Subcutaneous abdominal adipose tissue (tissue), 5 donors: ENCODE results near the gene AP1S3.

ENCODE experiments used
- H3K27ac ChIP-seq: one replicate; pipeline ENCODE4 v1.7.0; 2013; ENCODE audit warnings: low read depth, mild to moderate bottlenecking, inconsistent platforms, low read length, moderate library complexity
- H3K27me3 ChIP-seq, 5 donors: one replicate each; pipeline ENCODE4 v1.7.0; 2013; ENCODE audit warnings: low read length in 5 of 5, inconsistent platforms in 1 of 5; ENCODE audit not compliant: control insufficient read depth in 5 of 5, insufficient read depth in 4 of 5
- H3K36me3 ChIP-seq, 5 donors: one replicate each; pipeline ENCODE4 v1.7.0; 2013; ENCODE audit warnings: low read length in 5 of 5; ENCODE audit not compliant: control insufficient read depth in 5 of 5, insufficient read depth in 5 of 5
- H3K4me1 ChIP-seq, 5 donors: one replicate each; pipeline ENCODE4 v1.7.0; 2013; ENCODE audit warnings: low read length in 5 of 5, mild to moderate bottlenecking in 3 of 5, moderate library complexity in 1 of 5; ENCODE audit not compliant: control insufficient read depth in 5 of 5, insufficient read depth in 5 of 5
- H3K4me3 ChIP-seq, 5 donors: one replicate each; pipeline ENCODE4 v1.7.0; 2013; ENCODE audit warnings: low read length in 5 of 5, low read depth in 1 of 5
- H3K9ac ChIP-seq, 5 donors: one replicate each; pipeline ENCODE4 v1.7.0; 2013; ENCODE audit warnings: low read length in 5 of 5, mild to moderate bottlenecking in 4 of 5, moderate library complexity in 3 of 5
- H3K9me3 ChIP-seq, 5 donors: one replicate each; pipeline ENCODE4 v1.7.0; 2013; ENCODE audit warnings: low read length in 5 of 5; ENCODE audit not compliant: control insufficient read depth in 5 of 5
- donor health status: healthy.
- donor health status: healthy.
- donor health status: healthy.
- donor health status: healthy.
- donor health status: healthy.

AP1S3 gene

DNA sequence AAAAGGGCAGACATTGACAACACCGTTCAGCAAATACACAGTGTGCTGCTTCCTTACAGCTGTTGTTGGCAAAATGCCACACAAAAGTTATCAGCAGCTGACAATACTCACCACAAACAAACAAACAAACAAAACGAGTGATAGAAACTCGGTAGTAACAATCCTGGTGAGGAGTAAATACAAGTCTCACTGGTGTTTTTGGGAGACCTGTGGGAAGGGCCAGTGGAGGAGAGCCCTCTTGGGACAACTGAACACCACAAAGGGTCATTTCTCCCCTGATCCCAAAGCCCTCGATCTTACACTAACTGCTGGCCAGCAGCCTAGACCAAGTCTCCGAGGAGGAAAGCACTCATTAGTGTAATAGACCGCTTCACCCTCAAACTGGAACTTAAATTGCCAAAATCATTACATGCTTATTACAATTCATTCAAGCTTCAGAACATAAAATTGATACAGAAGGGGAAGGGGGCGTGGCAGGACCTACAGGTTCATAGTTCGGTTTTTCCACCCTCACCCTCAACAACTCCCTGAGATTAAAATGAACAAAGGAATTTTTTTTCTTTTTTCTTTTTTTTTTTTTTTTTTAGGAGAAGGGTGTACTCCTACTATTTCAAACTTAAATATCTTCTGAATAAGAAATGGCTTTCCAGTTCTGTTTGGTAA, 5.0 kb downstream of the AP1S3 start:
- Histone ChIP-seq H3K27me3 (no peaks in the 10 kb centered on the region), H3K27ac (no peak overlapping the region), H3K9ac (no peak overlapping the region), H3K9me3 (no peaks in the 10 kb centered on the region), H3K4me3 (no peak overlapping the region), H3K4me1 (peaks cover 2 to 20% (median 14%) of the 10 kb centered on the region in 5 donors), H3K36me3 (no peaks in the 10 kb centered on the region)

GRCh38 chr2:223829128-223829527, 8.3 kb downstream of the AP1S3 start:
- Histone ChIP-seq H3K4me3 (no peak overlapping the region), H3K36me3 (no peaks in the 10 kb centered on the region), H3K9me3 (no peaks in the 10 kb centered on the region), H3K27me3 (no peaks in the 10 kb centered on the region), H3K27ac (no peak overlapping the region), H3K4me1 (peaks cover 0 to 6% (median 3%) of the 10 kb centered on the region in 5 donors), H3K9ac (no peak overlapping the region)

- Histone ChIP-seq H3K36me3 (no peaks in the 10 kb centered on the region), H3K27ac (no peak overlapping the region), H3K27me3 (no peaks in the 10 kb centered on the region)
These were observed 9.1 kb downstream of the AP1S3 start for GRCh38 chr2:223828314-223828713.

DNA sequence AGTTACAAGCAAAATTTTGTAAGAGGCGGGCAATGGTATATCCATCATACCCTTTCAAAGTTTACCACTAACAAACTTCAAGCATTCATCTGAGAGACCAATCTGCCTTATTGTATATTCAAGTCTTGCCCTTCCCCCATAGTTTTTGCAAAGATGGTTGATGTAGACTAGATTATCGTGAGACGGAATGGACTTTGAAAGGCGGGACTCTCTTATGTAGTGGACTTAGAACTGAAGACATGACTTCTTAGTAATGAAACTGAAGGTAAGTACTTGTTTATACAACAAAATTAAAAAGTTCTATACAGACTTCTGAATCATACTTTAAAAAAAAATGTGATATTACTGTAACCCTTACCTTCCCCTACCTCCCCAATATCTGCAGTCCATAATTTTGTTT, 10.4 kb downstream of the AP1S3 start:
- no peaks in the 10 kb centered on the region for H3K9me3 ChIP-seq
- H3K27me3 ChIP-seq: no peaks in the 10 kb centered on the region
- no peak overlapping the region for H3K27ac ChIP-seq
- H3K9ac ChIP-seq: no peak overlapping the region
- H3K36me3 ChIP-seq: no peaks in the 10 kb centered on the region
- no peak overlapping the region for H3K4me3 ChIP-seq
- peaks cover 0 to under 1% (median 0%) of the 10 kb centered on the region in 5 donors for H3K4me1 ChIP-seq

More at GRCh38 chr2:223828314-223828713, 9.1 kb downstream of the AP1S3 start:
- no peaks in the 10 kb centered on the region for H3K9me3 ChIP-seq
- H3K4me1 ChIP-seq: peaks cover 0 to 6% (median 3%) of the 10 kb centered on the region in 5 donors
- H3K9ac ChIP-seq: no peak overlapping the region
- no peak overlapping the region for H3K4me3 ChIP-seq

GRCh38 chr2:223824301-223824700, 13.1 kb downstream of the AP1S3 start:
- Histone ChIP-seq H3K4me3 (no peak overlapping the region), H3K36me3 (no peaks in the 10 kb centered on the region), H3K27ac (no peak overlapping the region), H3K9ac (no peak overlapping the region), H3K27me3 (no peaks in the 10 kb centered on the region), H3K4me1 (no peaks in the 10 kb centered on the region), H3K9me3 (no peaks in the 10 kb centered on the region)

DNA sequence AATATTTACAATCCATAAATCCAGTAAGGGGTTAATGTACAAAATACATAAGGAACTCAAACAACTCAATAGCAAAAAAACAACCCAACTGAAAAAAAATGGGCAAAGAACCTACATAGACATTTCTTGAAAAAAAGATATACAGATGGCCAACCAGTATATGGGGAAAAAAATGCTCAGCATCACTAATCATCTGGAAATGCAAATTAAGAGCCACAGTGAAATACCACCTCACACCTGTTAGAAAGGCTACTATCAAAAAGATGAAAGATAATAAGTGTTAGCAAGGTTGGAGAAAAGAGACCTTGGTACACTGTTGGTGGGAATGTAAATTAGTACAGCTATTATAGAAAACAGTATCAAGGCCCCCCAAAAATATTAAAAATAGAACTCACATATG, 14.6 kb downstream of the AP1S3 start:
- no peaks in the 10 kb centered on the region for H3K27me3 ChIP-seq
- no peaks in the 10 kb centered on the region for H3K4me1 ChIP-seq
- no peaks in the 10 kb centered on the region for H3K36me3 ChIP-seq
- no peaks in the 10 kb centered on the region for H3K9me3 ChIP-seq
- H3K9ac ChIP-seq: no peak overlapping the region
- no peak overlapping the region for H3K27ac ChIP-seq
- no peak overlapping the region for H3K4me3 ChIP-seq

- H3K27me3 ChIP-seq: no peaks in the 10 kb centered on the region
- H3K9me3 ChIP-seq: no peaks in the 10 kb centered on the region
- H3K36me3 ChIP-seq: no peaks in the 10 kb centered on the region
- no peak overlapping the region for H3K9ac ChIP-seq
- no peaks in the 10 kb centered on the region for H3K4me1 ChIP-seq
- H3K4me3 ChIP-seq: no peak overlapping the region
- no peak overlapping the region for H3K27ac ChIP-seq
These were observed 16.8 kb downstream of the AP1S3 start for GRCh38 chr2:223820549-223820948.

DNA sequence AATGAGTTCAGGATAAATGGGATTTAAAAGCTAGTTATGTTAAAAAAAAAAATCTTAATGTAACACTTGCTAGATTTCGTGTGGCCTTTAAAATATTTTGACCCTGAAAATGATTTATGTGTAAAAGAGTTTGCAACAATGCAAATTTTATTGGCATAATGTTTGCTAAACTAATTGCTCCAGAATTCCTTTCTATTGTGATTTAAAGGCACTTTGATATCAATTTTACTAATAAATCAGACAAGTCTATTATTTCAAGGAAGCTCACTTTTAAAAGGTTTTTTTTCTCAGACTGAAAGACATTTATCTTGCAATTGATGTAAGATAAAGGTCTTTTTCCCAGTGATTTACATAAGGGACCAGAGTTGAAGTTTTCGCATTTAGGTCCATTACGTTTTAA, 17.5 kb downstream of the AP1S3 start:
- Histone ChIP-seq H3K36me3 (no peaks in the 10 kb centered on the region), H3K27me3 (no peaks in the 10 kb centered on the region), H3K4me3 (no peak overlapping the region), H3K9me3 (no peaks in the 10 kb centered on the region), H3K4me1 (no peaks in the 10 kb centered on the region), H3K9ac (no peak overlapping the region), H3K27ac (no peak overlapping the region)

- Histone ChIP-seq H3K36me3 (no peaks in the 10 kb centered on the region), H3K27ac (no peak overlapping the region), H3K27me3 (no peaks in the 10 kb centered on the region), H3K4me1 (no peaks in the 10 kb centered on the region), H3K9ac (no peak overlapping the region), H3K9me3 (no peaks in the 10 kb centered on the region), H3K4me3 (no peak overlapping the region)
These were observed 21.4 kb downstream of the AP1S3 start for GRCh38 chr2:223815884-223816570.

DNA sequence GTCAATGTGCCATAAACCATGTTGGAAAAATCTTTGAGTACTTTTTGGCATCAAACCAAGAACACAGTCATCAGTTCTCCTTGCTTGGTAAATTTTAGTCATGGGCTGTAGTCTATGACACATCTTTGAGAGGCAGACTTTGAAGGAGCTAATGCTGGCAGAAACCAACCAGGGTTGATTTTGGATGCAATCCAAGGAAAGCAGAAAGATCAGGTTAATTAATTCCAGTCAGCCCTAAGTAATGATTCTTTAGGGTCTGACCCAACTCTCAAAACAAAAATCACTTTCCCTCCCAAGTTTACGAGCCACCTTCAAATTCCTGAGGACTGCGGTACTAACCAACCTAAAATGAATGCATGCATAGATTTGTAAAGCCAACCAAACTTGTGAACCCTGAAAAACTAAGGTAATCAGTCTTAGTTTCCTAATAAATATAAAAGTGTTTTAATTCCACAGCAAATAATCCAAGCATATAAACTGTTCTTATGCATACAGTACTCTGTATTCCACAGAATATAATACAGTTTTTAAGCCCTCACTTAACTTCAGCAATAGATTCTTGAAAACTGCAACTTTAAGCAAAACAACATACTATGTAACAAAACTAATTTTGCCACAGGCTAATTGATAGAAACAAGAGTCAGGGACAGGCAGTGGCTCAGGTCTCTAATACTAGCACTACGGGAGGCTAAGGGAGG, 22.0 kb downstream of the AP1S3 start:
- Histone ChIP-seq H3K4me3 (no peak overlapping the region), H3K27ac (no peak overlapping the region), H3K4me1 (no peaks in the 10 kb centered on the region), H3K27me3 (no peaks in the 10 kb centered on the region), H3K9me3 (no peaks in the 10 kb centered on the region), H3K9ac (no peak overlapping the region), H3K36me3 (no peaks in the 10 kb centered on the region)
